ENCODE measurements around the gene DCST2. TPM values are rescaled to one million over a fixed set of nuclear protein-coding genes. Genes with fewer than 3 reads are reported as not detected.

Gene DCST2
- total and polyA plus RNA-seq, 2 of the 8 experiments (the other 6 are each of a cell fraction or from before 2014, with no cell fraction given) = 0.43 to 2.1 TPM

DNA sequence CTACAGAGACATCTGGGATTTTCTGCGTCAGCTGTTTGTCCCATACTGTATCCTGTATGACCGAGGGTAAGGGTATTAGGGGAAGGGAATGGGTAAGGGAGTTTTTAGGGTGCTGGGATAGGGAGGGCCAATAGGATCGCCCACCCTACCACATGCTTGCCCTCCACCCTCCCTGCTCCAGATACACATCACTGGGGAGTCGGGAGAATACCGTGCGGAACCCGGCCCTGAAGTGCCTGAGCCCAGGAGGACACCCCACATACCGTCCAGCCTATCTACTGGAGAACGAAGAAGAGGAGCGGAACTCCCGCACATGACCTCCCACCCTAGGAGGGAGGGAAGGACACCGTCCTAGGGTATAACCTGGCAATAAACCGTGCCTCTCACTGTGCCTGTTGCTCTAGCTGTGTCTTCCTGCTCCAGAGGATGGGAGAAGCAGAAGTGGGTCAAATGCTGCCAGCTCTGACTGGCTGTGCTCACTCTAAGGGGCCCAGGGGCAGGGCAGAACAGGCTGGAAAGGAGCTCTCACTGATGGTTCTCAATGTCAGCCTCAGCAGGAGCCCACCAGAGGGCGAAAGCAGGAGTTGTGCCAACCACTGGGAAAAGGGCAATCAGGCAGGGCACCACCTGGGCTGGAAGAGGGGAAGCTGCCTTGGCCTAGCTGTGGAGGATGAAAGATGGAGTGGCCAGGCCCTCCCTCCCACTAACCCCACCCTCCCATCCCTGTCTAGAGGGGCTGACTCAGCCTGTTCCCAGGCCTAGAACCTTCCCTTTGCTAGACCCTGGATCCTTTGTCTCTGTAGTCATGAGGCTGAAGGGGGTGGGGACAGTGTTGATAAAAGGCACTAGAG, 40.6 kb downstream of the DCST2 start (continued):
- TF ChIP-seq RAD21 (IDR thresholded peaks at IDR 0.05 in 1 of 2, conservative IDR thresholded peaks at IDR 0.05 in 1 of 2; ENCODE audit: low read depth in 2 of 2, low read length in 2 of 2) (peak; percentile 12 to 33; a peak in 2 of 4 replicates), GABPA (IDR thresholded peaks at IDR 0.05; ENCODE audit: borderline replicate concordance, insufficient read depth, low read length) (no peak), RBBP5 (IDR thresholded peaks at IDR 0.05; ENCODE audit: borderline replicate concordance, low read depth, low read length) (no peak), SP1 (IDR thresholded peaks at IDR 0.05; ENCODE audit: low read depth, low read length) (no peak), SIN3A (conservative IDR thresholded peaks at IDR 0.05 in 1 of 2, IDR thresholded peaks at IDR 0.05 in 1 of 2; ENCODE audit: low read depth in 1 of 2, low read length in 2 of 2) (no peak)
- TF ChIP-seq, protein P1, sequence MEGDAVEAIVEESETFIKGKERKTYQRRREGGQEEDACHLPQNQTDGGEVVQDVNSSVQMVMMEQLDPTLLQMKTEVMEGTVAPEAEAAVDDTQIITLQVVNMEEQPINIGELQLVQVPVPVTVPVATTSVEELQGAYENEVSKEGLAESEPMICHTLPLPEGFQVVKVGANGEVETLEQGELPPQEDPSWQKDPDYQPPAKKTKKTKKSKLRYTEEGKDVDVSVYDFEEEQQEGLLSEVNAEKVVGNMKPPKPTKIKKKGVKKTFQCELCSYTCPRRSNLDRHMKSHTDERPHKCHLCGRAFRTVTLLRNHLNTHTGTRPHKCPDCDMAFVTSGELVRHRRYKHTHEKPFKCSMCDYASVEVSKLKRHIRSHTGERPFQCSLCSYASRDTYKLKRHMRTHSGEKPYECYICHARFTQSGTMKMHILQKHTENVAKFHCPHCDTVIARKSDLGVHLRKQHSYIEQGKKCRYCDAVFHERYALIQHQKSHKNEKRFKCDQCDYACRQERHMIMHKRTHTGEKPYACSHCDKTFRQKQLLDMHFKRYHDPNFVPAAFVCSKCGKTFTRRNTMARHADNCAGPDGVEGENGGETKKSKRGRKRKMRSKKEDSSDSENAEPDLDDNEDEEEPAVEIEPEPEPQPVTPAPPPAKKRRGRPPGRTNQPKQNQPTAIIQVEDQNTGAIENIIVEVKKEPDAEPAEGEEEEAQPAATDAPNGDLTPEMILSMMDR (IDR thresholded peaks at IDR 0.05; ENCODE audit: control extremely low read depth in 1 of 3, insufficient read depth in 1 of 3, low read depth in 1 of 3, low read length in 3 of 3) = peak; percentile 45 to 51 (median 48)

Measured in H1 (cell line).